A172 (cell line): ENCODE results near the gene PPP6R2. TPM values are rescaled to one million over a fixed set of nuclear protein-coding genes. Genes with fewer than 3 reads are reported as not detected.
"Not testable (repeated sequence)": the region's sequence is repeated elsewhere in the genome, so short reads cannot be mapped to it uniquely, and the experiment has no call there.

Experiments used
- DNase-seq: peaks from one replicate; pipeline ENCODE4 v3.0.0-alpha.2; 2015; ENCODE audit warnings: low spot score
- total RNA-seq: library from RNA; depleted of rRNA; stranded (reverse); fragments of >200 nt; shearing (Covaris generic); gene quantifications from 2 replicates; pipeline ENCODE4 v1.2.3, GENCODE V29; 2014

Gene PPP6R2
- total RNA-seq, 1 experiment from 2014 or later, result 36.6 TPM

DNA sequence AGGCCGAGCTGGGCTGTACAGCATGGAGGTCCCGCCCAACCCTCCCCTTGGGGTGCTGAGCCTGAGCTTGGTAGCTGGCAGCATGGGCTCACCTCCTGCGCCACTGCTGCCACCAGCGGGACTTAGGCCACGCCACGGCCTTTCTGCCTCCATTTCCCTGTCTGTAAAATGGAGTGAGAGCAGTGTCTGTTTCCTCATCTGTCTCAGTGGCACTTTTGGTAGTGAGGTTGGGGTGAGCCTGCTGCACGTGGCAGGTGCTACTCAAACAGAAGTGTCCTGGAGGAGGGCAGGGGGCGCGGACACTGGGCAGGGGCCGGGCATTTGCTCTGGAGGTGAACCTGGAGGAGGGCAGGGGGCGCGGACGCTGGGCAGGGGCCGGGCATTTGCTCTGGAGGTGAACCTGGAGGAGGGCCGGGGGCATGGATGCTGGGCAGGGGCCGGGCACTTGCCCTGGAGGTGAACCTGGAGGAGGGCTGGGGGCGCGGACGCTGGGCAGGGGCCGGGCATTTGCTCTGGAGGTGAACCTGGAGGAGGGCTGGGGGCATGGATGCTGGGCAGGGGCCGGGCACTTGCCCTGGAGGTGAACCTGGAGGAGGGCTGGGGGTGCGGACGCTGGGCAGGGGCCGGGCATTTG, 89.9 kb downstream of the PPP6R2 start:
- not testable (repeated sequence) for DNase-seq

DNA sequence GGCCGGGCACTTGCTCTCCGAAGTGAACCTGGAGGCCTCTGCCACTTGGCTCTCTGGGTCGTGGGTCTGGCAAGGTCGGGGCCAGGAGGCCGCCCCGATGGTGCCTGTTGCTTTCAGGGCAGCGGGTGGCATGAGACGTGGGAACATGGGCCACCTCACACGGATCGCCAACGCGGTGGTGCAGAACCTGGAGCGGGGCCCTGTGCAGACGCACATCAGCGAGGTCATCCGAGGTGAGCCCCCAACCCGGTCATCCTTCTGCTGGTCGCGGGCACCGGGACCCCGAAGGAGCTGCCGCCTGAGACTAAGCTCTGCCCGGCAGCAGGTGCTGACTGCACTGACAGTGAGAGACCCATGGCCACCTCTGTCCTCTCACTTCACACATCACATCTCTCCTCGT, 91.7 kb downstream of the PPP6R2 start:
- no peak for DNase-seq

DNA sequence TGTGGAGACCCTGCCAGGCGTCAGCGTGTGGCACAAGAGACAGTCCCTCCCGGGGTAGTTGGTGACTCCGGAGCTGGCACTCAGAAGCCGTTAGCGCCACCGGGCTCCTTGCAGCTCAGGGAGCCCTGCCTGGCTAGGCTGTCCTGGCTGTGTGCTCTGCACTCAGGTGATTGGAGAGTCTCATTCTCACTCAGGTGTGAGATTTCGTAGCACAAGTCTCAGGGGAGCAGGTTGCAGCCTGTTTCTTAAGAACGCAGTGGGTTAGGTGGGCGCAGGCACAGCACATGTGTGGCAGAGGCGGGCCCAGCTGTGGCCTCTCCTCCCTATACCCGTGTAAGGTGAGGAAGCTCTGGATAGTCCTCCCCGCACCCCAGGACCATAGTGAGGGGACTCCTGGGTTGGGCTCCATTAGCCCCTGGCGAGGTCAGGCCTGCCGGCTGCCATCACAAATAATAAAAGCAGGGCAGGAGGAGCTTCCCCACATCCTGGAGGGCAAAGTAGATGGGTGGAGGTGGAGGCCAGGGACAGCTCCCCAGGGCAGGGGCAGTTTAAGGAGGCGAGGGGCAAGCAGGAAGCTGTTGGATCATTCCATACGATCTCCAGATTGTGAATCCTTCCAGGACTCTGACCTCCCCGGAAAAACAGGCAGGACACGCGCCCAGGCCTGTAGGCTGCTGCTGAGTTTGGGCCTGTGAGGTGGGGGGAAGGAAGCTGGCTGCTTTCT, 92.3 kb downstream of the PPP6R2 start:
- no peak for DNase-seq

- DNase-seq, result no peak
These were observed 93.1 kb downstream of the PPP6R2 start for GRCh38 chr22:50436015-50436830.

DNA sequence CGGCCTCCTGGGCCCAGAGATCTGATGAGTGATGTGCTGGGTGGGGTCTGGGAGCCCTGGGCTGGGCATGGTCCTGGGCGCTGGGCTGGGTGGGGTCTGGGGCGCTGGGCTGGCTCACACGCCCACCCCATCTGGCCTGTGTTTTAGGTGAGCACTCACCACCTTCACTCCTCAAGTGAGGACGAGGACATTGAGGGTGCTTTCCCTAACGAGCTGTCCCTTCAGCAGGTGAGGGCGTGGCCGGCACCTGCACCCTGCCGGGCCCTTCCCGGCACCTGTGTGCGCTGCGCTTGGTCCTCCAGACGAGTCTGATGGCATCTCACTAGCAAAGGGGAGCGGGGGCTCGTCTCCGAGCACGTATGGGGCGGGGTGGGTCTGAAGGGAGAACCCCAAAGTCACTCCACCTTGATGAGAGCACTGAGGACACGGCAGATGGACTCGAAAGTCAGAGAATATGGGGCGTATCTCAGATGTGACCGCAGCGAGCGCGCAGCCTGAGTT, 93.8 kb downstream of the PPP6R2 start:
- no peak for DNase-seq

DNA sequence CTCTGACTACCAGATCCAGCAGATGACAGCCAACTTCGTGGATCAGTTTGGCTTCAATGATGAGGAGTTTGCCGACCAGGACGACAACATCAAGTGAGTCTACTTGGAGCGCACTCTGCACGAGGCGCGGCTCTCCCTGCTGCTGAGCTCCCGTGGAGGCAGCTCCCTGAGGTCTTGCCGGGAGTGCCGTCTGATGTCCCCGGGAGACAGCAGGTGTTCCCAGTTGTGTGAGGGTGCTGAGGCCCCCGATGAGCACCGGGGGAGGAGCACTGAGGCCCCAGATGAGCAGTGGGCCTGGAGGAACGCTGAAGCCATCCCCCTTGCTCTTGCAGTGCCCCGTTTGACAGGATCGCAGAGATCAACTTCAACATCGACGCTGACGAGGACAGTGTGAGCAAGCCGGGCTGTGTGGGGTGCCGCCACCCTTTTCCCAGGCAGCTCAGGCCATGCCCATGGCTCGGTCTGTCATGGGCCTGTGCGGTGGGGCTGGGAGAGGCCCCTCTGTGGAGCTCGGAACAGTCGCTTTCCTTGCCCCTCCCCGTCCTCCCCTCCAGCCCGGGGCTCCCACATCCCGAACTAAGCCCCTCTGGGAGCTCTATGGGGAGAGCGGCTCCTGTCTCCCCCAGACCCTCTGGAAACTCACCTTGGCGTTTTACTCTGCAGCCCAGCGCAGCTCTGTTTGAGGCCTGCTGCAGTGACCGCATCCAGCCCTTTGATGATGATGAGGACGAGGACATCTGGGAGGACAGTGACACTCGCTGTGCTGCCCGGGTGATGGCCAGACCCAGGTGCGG, 94.6 kb downstream of the PPP6R2 start:
- DNase-seq, result no peak

- DNase-seq, result no peak
These were observed 95.5 kb downstream of the PPP6R2 start for GRCh38 chr22:50438305-50439275.

GRCh38 chr22:50439314-50439870, 96.3 kb downstream of the PPP6R2 start:
- DNase-seq, result no peak

DNA sequence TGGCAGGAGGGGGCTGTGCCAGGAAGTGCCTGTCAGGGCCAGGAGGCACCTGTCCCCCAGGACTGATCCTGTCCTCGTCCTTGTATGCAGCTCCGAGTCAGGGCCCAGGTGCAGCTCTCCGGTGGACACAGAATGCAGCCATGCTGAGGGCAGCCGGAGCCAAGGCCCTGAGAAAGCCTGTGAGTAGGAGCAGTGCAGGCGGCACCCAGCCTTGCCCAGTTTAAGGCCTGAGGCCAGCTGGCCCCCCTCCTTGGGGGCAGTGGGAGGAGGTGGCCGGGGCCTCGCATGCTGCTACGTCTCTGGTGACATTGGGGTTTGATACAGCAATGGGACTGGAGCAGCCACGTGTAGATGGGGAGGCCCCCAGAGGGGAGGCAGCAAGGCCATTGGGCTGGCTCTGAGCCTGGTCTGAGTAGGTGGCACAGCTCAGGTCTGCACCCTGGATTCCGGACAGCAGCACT, 96.8 kb downstream of the PPP6R2 start:
- no peak for DNase-seq

DNA sequence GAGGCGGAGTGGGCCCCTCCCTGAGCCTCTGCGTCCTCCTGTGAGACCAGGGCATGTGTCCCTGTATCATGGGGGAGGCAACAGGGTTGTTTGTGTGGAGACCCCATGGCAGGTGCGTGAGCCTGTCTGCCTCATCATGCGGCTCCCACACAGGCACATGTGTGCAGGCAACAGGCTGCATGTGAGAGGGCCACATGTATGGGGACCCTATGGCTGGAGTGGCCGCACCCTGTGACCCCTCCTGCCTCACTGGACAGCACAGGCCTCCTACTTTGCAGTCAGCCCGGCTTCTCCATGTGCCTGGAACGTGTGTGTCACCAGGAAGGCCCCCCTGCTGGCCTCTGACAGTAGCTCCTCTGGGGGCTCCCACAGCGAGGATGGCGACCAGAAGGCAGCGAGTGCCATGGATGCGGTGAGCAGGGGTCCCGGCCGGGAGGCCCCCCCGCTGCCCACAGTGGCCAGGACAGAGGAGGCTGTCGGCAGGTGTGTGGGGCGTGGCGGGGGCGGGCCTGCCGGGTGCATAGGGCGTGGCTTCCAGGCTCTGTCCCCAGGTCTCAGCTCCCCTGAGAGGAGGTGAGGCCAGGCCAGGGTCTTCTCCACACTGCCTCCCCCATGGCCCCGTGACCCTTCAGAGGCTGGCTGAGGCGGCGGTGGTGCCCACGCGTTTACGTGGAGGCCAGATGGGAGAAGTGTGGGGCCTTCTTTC, 97.6 kb downstream of the PPP6R2 start:
- no peak for DNase-seq

DNA sequence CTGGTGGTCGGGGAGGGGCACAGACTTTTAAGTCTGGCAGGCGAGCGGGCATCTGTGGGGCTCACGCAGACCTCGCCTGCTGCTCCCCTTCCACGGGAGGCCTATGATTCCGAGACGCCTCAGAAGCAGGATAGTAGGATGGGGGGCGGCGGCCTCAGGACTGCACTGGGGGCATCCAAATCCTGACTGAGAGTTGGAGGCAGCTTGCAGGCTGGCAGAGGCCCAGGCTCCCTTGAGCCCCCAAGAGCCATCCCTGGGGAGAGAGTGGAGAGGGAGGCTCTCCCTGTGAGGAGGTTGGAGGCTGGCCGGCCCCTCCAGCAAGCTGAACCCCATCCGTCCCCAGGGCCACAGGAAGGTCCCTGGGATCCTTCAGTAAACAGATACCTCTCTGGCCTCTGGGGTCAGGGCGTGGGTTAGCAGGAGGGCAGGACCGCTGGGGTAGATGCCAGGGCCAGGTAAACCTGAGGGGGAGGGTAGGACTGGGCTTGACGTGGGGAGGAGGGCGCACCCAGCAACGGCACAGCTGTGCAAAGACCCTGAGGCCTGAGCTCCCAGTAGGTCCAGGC, 98.4 kb downstream of the PPP6R2 start:
- DNase-seq, result no peak

DNA sequence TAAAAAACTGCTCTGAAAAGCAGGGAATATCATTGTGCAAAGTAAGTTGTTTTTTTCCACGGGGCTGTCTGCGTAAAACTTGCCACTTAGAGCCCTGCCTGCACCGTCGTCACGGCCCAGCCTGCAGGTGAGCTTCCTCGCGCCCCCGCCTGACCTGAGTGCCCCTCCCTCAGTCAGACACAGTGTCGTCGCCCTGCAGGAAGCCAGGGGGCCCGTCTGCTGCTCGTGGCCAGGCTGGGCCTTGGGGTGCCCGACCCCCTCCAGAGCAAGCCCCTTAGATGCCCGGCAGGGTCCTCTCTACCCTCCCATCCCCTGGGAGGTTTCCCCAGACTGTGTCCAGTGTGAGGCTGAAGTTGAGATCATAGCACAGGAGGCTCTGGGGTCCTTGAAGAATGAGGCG, 100.1 kb downstream of the PPP6R2 start:
- DNase-seq, result no peak

- DNase-seq, result no peak
These were observed 100.9 kb downstream of the PPP6R2 start for GRCh38 chr22:50443801-50444625.

DNA sequence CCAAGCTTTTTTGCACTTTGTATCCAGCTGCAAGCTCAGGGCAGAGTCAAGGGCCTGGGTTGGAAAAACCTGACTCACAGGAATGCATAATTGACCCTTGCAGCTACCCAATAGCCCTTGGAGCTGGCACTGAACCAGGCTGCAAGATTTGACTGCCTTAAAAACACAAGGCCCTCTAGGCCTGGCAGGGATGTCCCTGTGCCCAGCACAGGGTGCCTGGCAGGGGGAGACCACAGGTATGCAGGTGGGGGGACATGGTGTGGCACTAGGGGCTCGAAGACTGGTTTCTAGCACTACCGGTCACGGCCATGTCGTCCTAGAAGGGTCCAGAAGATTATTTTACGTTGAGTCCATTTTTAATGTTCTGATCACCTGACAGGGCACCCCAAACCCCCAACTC, 101.5 kb downstream of the PPP6R2 start:
- DNase-seq, result peak; percentile 62

DNA sequence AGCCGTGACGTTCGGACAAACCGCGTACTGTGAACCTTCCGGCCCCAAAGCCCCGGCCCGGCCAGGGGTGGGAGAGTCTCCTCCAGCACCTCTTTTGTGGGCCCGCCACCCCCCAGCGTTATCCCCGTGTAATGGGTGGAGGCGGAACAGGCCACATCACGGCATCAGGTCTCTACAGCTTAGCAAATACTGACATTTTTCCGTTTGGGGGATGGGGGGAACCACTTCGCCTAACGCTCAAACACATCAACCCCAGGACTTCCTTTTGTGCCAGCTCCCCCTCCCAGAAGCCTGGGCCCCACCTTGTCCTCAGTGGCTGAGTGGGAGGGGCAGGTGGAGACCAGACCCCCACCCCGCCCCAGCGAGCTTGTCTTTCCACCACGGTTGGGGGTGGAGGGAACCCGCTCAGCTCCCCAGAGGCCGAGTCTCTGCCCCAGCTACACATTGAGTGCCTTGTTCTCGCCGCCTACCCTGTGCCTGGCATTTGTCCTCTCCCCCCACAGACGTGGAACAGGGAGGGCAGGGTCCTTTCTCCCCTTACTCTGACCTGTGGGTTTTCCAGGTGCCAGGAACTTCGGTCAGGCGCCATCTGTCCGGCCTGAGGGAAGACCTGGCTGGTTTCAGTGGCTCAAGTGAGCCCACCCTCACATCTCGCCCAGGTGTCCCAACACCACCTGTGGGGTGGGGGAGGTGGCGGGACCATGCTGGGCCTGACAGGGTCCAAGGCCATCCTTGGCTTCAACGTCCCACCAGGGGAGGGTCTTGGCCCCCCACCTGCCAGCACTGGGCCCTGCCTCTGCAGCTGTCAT, 102.1 kb downstream of the PPP6R2 start:
- no peak for DNase-seq

DNA sequence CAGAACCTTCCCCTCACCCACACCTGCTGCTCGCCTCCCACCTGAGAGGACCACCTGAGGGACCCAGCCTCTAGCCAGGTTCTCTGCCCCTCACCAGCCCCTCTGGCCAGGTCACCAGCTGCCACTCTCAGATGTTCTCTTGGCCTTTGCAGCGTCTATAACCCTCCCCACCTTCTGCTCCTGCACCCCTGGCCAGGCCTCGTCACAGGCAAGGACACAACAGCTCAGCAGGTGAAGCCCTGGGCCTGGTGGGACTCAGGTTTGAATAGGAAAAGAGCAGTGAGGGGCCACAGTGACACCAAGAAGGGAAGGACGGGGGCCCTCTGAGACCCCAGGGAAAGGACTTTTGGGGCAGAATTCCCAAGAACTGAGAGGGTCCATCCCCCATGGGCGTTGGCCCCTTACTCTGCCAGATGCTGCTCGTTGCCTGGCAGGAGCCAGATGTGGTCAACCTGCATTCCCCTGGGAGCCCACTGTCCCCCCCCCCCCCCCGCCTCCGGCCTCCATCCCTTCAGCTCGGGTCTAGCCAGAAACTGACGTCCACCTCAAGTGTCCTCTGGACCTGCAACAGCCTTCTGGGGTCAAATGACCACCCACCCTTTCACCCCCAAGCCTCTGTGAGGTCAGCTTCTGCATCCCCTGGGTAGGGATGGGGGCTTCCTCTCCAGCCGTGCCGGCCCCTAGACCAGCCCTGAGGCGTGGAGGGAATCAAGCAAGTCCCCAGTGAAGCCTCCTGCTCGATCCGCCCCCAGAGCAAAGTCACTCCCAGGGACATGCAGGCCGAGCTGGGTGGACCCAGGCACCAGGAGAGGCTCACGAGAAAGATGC, 103.0 kb downstream of the PPP6R2 start:
- no peak for DNase-seq
